Sciatic nerve (tissue), 2 donors: ENCODE data around the gene TNIK. TPM values are rescaled to one million over a fixed set of nuclear protein-coding genes. Genes with fewer than 3 reads are reported as not detected.
A peak's percentile ranks its signal among the peaks of the same experiment; 100 is the strongest.

Source experiments
- ATAC-seq: fragments of 200-7000 bp; cut with Tn5 transposase; one replicate; pipeline ENCODE4 v1.9.1; 2020; ENCODE audit warnings: mild to moderate bottlenecking, moderate library complexity
- DNase-seq: peaks from one replicate; pipeline ENCODE4 v3.0.0-alpha.2; 2020; ENCODE audit warnings: low spot score
- intact Hi-C: fragments of 100-400 bp; cut with DNase I; formaldehyde crosslinking; loops from one replicate; pipeline ENCODE4 v1.14.2; 2022
- total RNA-seq: library from RNA; stranded (reverse); fragmentation: NEBNext Ultra II Directional; extraction: Animal tissue kit (Norgen Biotek cat#: 25700); gene quantifications from one replicate; pipeline ENCODE4 v1.2.1, GENCODE V29; 2021
- donor health status: DM: no; HTN: no; CAD: no.
- donor health status: DM: no; HTN: no; CAD: no.

The TNIK gene
- total RNA-seq, 1 donor from 2014 or later, result 9.5 TPM

DNA sequence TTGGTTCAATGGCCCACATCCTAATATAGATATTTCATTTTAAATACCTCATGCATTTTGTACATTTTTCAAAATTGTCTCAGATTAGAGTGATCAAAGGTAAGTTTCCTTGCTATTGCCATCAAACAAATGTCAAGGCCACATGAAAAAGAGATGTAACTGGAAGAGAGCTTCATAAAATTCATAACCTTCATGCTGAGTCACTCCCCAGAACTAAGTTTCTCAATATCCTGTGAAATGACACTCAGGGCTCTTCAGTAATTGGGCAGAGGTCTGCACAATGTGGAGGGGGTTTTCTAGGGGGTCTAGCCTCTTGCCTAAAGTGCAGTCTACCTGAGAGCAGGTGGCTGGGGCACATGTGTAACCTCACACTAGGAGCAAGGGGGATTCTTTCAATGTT is 281.5 kb downstream of the TNIK start:
- DNase-seq (no peak), ATAC-seq (no peak)
- intact Hi-C loops, result no loop called here

- ATAC-seq (no peak), DNase-seq (no peak)
- intact Hi-C loops, result no loop called here
These were observed 282.7 kb downstream of the TNIK start for GRCh38 chr3:171177553-171177952.

DNA sequence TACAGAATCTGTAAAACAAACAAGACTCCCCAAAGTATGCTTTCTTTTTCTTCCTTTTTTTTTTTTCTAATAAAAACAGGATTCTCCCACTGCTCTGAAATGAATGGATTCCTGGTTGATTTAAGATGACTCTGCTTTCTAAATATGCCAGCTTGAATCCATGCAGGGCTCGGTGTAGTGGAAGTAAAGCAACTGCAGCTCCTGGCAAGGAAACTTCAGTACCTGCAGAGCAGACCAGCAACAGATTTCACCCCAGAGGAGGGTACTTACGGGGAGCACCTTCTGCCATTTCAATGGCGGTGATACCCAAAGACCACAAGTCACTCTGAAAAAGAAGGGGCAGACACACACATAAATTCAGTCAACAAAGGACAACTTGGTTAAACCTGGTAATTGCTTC is 283.1 kb downstream of the TNIK start:
- DNase-seq (no peak), ATAC-seq (no peak)

GRCh38 chr3:171176244-171176933 is 283.8 kb downstream of the TNIK start:
- DNase-seq (no peak), ATAC-seq (no peak)

More for the DNA sequence above, 283.1 kb downstream of the TNIK start:
- intact Hi-C loops, result no loop called here

DNA sequence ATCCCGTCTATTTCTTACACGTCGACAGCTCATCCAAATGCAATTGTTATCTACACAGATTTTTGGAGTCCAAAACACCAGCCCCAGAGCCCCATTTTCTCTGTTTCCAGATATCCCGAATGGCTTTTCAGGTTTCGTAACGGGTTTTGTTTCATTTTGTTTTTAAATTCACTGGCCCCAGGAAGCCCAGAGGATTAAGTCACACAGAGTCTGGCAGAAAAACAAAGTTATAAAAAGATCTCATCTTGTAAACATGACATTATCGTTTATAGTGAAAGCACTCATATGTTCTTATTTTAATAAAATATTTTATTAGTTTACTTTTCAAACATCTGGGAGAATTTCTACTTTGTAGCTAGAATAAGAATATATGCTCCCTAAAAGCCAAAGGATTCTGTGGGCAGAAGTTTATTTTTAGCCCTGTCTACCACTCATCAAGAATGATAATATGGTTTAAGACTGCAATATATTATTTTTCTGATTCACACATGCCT is 284.4 kb downstream of the TNIK start:
- ATAC-seq (peak; percentile 28), DNase-seq (no peak)
- intact Hi-C loops, result no loop called here

More at GRCh38 chr3:171176244-171176933, 283.8 kb downstream of the TNIK start:
- intact Hi-C loops, result no loop called here

DNA sequence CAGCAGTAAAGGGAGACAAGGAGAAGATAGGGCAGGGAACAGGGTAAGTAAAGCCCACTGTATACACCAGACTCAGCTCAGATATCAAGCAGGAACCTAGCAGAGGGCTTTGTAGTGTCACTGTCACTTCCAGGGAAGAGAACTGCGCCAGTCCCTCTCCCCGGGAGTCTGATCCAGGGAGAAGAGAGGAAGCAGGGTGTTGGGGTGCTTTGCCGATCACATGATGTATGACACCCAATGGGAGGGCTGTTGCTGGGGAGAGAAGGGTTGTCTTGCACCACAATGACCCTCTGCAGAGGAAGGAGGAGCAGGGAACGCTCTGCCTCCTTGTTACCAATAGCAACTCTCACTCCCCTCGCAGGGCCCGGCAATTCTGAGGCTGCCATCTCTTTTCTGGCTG is 286.5 kb downstream of the TNIK start:
- DNase-seq (no peak), ATAC-seq (peak; percentile 83)
- intact Hi-C loops, result no loop called here

- no peak for DNase-seq
- intact Hi-C loops, result no loop called here
- ATAC-seq, result no peak
These were observed 288.1 kb downstream of the TNIK start for GRCh38 chr3:171172070-171172469.

- DNase-seq (no peak), ATAC-seq (no peak)
- intact Hi-C loops, result no loop called here
These were observed 290.3 kb downstream of the TNIK start for GRCh38 chr3:171169866-171170265.

GRCh38 chr3:171169443-171169842 is 290.8 kb downstream of the TNIK start:
- intact Hi-C loops, result no loop called here

DNA sequence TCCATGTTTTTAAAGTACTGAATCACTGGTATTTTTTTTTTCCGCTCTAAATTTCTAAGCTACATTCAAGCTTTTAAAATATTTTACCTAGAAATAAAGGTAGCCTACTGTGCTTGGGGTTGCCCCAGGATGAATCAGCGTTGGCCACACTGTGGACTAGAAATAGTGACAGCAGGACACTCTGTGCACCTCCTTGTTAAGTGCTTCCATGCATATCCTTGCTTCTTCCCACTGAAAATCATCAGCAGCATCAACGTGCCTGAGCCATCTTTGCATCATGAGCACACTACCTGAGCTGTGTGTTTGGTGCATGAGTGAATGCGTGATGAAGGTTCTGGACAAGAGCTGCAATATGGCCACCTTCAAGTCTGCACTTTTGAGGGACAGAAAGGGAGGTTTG is 291.7 kb downstream of the TNIK start:
- ATAC-seq, result no peak
- intact Hi-C loops, result no loop called here
- no peak for DNase-seq

More at GRCh38 chr3:171169443-171169842, 290.8 kb downstream of the TNIK start:
- ATAC-seq, result no peak
- DNase-seq, result no peak

- DNase-seq (no peak), ATAC-seq (no peak)
- intact Hi-C loops, result no loop called here
These were observed 292.1 kb downstream of the TNIK start for GRCh38 chr3:171168086-171168485.

DNA sequence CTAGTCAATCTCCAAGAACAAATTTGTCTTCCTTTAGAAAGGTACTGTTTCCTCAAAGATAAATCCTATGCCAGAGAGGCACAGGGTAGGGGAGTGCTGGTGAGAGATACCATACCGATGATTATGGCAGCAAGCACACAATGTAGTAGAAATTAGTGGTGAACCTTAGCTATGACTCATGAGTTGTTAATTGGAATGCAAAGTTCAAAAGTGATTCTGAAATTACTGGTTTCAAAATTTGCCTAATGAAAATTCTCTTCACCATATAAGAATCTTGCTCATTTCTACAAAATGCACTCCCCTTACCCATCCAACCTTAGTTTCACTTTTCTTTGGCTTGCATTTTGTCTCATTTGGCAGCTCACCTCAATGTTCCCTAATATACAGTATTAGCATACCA is 294.2 kb downstream of the TNIK start:
- DNase-seq, result no peak
- intact Hi-C loops, result no loop called here
- no peak for ATAC-seq

GRCh38 chr3:171165499-171165921 is 294.7 kb downstream of the TNIK start:
- DNase-seq (no peak), ATAC-seq (no peak)
- intact Hi-C loops, result no loop called here

DNA sequence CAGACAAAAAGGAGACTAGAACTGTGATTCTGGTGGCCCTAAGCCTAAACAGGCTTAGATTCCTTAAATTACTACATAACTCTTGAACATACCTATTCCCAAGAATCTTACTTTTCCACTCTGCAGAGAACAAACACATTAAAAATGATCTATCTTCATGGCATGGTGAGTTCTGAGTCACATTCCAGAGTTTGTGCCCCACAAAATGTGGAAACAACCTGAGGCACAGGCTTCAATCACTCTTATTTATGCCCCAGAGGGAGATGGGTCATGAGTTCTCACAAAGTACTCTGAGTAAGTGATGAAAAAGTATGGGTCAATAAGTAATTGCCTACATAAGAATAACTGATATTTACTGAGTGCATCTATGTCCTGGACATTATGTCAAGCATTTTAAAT is 296.1 kb downstream of the TNIK start:
- intact Hi-C loops, result no loop called here
- DNase-seq (no peak), ATAC-seq (no peak)

DNA sequence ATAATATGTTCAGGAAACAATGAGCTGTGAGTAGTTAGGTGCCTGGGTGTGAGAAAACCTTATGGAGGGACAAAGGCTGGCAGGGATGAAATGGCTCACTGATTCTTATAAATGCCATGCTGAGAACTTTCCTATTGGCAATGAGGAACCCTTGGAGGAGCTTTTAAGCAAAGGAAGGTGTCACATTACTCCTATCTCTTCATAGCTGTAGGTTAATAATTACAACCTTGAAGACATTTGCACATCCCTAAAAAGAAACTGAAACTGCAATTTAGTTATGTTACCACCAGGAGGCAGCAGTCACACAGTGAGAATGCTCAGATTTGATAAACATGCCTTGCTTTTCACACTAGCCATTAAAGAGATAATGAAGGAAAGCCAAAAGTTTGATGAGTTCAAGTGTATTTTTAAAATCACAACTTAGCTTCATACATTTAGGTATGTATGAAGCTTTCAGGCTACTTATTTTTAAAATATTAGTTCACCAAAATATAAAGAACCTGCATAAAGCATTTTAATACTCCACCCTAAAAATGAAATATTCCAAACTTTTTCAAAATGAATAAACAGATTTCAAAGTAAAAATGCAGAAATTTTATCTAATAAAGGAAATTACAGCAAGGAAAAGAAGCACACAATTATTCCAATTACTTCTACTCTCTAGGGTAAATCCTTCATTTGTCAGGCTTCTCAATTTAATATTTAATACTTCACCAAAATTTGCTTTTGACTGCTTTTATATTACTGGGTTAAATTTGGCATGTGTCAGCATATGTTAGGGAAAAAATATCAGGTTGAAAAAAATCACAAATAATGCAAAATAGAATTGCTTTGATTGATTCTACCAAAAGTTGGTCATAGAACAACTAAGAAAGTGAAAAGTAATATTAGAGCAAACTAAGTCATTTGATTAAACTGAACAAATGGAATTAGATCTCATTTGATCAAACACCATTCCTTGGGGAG is 296.8 kb downstream of the TNIK start:
- intact Hi-C loops, result no loop called here
- DNase-seq (no peak), ATAC-seq (no peak)

DNA sequence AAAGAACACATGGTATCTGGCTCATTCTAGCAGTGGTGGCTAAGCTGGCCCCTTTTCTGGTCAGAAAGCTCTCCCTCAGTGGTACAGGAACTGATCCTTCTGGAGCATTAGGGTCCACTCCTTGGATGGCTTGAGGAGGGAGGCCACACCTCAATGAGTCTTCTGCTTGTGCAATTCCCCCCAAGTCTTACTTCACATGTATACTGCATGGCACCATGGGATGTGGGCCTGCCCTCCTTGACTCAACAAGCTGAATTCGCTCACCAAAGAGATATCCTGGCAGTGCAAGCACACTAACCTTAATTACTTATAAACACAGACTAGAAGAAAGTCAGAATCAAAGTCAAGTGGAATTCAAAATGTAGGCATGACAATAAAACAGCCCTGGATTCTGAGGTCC is 299.9 kb downstream of the TNIK start:
- DNase-seq (no peak), ATAC-seq (no peak)
- intact Hi-C loops, result no loop called here

DNA sequence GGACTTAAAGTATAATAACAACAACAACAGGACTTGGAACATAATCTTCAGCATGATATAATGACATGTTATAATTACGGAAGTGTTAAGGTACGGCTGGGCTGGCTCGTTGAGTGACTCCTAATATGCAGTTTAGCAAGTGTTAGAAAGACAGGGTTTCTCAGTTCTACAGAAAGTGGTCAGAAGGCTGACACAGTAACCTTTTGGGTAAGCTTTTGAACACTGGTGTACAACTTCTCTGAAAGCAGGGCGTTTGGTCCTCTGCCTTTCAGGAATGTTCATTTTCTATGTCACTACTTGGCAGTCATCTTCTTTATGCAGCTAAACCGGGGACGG is 300.4 kb downstream of the TNIK start:
- no peak for DNase-seq
- intact Hi-C loops, result no loop called here

GRCh38 chr3:171159024-171159821 is 301.0 kb downstream of the TNIK start:
- ATAC-seq (no peak), DNase-seq (no peak)
- intact Hi-C loops, result no loop called here

More for the DNA sequence above, 300.4 kb downstream of the TNIK start:
- ATAC-seq, result no peak

DNA sequence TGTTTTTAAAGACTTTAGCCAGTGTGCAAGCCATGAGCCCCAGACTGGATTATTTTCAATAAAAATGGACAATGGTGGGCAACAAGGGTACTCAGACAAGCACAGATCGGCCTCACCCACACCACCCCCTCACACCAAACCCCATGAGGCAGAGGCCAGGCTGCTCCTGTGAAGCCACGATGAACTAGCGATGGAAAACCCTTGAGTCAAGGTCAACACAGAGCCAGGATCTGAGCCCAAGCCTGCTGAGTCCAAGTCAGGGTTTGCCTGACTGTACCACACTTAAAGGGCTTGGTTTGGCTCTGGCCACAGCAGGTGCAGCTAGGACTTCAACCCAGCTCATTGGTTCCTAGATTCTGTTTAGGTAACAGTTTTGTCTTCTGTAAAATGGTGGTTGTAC is 302.2 kb downstream of the TNIK start:
- ATAC-seq, result no peak
- DNase-seq, result no peak
- intact Hi-C loops, result no loop called here
